DMS 273 (cell line): ENCODE results near the gene APLNR.
"Not testable (repeated sequence)": the region's sequence is repeated elsewhere in the genome, so short reads cannot be mapped to it uniquely, and the experiment has no call there.

ENCODE experiments used
- DNase-seq: peaks from one replicate; lab custom pipeline; 2025; ENCODE audit not compliant: unreplicated experiment; lab: John Stamatoyannopoulos, UW

APLNR gene

DNA sequence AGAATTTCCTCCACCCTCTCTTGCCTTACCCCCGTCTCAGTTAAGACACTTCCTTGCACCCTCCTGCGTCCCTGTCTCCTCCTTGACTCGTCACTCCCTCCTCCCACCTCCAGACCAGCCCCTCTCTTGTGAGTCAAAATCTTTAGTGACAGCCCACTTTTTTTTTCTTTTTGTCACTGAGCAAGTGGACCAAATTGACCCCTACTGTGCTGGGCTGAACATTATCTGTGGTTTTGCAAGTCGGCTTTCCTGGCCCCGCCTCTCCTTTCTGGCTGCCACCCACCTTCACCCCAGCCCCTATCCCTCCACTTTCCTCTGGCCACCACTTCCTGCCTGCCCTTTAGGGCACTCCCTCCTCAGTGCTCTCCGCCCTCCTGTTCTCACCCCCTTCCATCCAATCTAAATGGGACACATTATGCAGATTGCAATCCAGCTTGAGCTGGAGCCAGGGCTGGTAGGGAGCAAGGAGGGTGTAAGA, at the start of gene APLNR:
TSS of gene APLNR (minus strand) at position 47 of the 478 bp plus-strand sequence. CDS start 246 bp downstream, outside the sequence.
- DNase-seq = peak; percentile 32

DNA sequence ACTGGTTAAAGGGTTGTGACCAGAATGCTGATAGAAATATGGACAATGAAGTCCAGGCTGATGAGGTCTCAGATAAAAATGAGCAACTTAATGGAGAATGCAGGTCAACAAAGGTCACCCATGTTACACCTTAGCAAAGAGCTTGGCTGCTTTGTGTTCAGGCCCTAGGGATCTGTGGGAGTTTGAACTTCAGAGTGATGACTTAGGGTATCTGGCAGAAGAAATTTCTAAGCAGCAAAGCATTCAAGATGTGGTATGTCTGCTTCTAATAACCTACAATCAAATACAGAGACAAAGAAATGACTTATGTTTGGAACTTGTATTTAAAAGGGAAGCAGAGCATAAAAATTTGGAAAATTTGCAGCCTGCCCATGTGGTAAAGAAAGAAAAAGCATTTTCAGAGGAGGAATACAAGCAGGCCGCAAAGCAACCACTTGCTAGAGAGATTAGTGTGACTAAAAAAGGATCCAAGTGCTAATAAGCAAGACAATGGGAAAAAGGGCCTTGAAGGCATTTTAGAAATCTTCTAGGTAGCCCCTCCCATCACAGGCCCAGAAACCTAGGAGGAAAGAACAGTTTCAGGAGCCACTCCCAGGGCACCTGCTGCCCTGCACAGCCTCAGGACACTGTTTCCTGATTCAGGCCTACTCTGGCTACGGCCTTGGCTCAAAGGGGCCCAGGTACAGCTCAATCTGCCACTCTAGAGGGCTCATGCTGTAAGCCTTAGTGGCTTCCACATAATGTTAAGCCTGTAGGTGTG, 46.4 kb upstream of the APLNR start:
- no peak for DNase-seq

DNA sequence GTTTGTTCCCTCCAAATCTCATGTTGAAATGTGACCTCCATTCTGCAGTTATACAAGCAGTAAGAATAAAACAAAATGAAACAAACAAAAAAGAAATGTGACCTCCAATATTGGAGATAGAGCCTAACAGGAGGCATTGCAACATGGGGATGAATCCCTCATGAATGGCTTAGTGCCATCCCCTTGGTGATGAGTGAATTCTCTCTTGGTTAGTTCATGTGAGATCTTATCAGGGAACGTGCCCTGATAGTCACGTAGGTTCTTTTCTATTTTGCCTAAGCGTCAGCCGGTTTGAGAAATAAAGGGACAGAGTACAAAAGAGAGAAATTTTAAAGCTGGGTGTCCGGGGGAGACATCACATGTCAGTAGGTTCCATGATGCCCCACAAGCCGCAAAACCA, 44.5 kb upstream of the APLNR start:
- not testable (repeated sequence) for DNase-seq

DNA sequence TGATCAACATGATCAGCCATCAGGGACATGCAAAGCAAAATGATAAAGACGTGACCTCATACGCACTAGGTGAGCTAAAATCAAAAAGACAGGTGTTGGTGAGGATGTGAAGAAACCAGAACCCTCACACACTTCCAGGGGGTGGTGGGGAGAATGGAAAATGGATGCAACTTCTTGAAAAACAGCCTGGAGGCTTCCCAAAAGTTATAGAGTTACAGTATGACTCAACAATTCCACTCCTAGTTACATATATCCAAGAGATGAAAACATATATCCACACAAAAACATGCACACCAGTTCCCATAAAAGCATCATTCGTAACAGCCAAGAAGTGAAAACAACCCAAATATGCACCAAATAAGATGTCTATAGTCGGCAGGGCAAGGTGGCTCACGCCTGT, 42.1 kb upstream of the APLNR start:
- no peak for DNase-seq

- no peak for DNase-seq
These were observed 41.7 kb upstream of the APLNR start for GRCh38 chr11:57278721-57279095.

DNA sequence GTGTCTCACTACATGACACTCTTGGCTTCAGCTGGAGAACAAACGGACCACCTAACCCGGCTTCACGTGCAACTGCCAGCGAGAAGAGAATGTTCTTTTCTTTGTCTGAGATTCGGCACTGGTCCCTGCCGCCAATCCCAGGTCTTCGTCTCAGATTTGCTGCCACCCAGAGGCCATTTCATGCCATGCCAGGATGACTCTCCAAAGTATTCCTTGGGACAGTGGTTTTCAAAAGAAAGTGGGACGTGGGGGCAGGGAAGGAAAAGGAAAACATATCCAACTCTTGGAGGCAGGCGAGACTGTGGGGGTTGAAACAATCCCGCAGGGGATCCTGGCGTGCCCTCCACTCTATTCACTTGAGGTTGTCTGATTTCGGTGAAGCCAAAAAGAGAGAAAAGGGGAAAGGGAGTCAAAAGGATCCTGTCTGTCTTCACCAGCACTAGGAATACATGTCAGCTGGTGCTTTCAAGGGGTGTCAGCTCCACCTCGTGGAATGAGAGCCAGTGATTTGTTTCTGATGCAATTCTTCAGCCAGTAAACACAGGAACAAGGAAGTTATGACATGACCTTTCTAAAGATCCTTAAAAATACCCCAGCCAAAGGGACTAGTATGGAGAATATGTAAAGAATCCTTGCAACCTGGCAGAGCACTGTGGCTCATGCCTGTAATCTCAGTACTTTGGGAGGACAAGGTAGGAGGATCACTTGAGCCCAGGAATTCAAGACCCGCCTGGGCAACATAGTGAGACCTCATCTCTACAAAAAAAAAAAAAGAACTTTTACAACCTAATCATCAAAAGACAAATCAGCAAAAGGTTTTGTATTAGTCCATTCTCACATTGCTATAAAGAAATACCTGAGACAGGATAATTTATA, 41.0 kb upstream of the APLNR start:
- DNase-seq = peak; percentile 82

DNA sequence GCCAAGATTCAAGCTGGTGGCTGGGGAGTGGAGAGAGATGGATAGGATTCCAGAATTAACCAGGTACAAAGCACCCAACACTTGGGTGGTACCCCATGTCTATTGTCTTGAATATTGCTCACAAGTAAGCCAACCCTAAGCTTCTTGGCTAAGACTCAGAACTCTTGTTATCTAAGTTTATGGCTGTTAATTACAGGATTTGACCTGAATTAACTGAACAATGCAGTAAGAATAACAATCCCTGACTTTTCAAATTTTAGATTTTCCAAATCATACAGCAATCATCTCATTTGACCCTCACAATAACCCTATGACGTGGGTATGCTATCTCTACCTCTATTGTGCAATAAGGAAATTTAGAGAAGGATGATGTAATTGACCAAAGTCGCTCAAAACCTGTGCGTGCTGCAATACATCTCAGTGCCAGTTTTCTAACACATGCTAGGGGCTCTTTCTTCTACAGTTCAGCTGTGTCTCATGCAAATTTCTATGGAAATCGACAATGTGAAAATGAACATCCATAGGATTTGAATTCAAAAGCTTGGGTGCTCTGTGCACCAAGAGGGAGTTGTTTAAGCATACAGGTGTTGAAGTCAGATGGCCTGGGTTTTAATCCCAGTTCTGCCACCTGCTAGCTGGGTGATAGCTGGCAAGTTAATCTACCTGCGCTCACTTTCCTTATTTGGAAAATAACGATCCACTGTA, 40.1 kb upstream of the APLNR start:
- no peak for DNase-seq

- peak; percentile 21 for DNase-seq
These were observed 39.3 kb upstream of the APLNR start for GRCh38 chr11:57276169-57276970.

DNA sequence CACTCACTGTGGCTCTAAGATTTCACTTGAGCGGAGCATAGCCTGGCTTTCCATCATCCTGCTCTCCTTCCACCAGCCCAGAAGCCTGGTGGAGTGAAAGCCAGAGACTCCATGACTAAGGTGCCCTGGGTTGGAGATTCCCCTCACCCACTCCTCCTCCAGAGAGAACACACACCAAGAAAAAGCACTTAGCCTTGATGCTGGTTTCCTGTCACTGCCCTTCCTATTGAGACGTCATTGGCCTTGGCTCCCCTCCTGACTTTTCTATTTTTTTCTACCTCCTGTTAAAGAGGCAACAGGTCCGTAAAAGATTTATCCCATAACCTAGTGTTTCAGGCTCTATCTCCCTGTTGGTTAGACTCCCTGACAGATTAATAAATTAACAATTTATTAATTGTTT, 38.5 kb upstream of the APLNR start:
- DNase-seq = no peak

DNA sequence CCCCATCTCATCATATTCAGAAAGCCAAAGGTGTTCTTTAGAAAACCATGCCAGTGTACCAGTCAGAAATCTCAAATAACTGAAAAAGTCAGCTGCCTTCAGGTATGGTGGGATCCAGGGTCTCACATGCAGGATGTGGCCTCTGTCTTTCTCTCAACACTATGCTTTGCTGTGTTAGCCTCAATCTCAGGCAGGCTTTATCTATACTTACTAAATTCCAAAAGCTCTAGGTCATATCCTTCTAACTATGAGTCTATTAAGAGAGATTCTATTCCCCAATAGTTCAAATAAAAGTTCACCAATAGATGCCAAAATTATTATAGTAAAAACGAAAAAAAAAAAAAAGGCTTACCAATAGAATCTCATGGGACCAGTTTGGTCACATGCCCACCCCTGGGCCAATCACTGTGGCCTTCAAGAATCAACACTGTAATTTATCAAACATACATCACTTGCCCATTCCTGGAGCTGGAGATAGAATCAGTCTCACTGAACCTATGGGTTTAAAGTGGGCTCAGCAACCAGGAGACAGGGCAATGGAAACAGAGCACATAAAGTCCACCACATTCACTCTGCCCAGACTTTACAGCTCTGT, 38.0 kb upstream of the APLNR start:
- no peak for DNase-seq

DNA sequence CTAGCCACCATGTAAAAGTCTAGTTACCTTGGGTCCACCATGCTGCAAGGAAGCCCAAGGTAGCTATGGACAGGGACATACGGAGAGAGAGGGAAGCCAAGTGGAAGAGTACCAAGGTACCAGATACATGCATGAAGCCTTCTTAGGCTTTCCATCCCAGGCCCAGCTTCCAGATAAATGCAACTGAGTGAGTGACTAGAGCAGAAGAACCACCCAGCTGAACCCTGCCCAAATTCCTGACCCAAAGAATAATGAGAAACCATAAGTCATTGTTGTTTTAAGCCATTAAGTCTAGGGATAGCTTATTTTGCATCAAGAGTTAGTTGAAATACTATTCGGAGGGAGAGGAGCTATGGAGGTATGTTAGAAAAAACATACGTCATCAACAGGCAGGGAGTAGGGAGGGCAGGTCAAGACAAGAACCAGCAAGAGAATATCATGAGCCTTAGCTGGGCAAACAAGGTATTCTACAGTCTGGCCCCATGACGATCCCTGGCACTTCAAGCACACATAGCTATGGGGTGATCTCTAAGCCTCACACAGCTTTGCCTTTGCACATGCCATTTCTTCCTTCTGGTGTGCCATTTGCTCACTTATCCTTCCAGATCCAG, 36.5 kb upstream of the APLNR start:
- no peak for DNase-seq

- peak; percentile 33 for DNase-seq
These were observed 32.5 kb upstream of the APLNR start for GRCh38 chr11:57269571-57270021.

- no peak for DNase-seq
These were observed 29.1 kb upstream of the APLNR start for GRCh38 chr11:57266157-57266556.

DNA sequence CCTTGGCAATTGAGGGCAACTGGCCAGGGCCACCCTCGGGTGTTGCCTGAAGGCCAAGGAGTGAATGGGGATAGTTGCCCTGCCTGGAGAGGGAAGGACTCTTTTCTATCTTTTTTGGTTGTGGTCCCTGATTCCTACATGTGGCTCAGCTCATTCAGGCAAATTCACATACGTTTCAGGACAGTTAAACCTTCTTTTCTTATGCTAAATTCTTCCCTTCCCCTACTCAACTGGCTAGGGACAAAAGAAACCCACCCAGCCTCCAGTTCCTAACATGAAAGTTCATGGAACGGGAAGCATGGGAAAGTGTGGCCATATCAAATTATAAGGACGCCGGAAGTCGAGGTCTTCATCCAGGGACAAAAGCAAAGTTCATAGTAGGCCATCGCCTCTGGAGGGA, 26.3 kb upstream of the APLNR start:
- DNase-seq = no peak

DNA sequence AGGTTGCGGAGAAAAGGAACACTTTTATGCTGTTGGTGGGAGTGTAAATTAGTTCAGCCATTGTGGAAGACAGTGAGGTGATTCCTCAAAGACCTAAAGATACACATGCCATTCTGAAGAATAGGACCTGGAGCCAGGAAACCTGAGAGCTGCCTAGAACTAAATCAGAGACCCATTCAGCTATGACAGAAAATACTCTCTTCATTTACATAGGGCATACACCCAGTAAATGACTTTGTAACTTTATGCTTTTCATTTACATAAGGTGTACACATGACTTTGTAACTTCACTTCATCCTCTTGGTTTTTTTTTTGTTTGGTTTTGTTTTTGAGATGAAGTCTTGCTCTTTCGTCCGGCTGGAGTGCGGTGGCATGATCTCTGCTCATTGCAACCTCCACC, 25.1 kb upstream of the APLNR start:
- no peak for DNase-seq

DNA sequence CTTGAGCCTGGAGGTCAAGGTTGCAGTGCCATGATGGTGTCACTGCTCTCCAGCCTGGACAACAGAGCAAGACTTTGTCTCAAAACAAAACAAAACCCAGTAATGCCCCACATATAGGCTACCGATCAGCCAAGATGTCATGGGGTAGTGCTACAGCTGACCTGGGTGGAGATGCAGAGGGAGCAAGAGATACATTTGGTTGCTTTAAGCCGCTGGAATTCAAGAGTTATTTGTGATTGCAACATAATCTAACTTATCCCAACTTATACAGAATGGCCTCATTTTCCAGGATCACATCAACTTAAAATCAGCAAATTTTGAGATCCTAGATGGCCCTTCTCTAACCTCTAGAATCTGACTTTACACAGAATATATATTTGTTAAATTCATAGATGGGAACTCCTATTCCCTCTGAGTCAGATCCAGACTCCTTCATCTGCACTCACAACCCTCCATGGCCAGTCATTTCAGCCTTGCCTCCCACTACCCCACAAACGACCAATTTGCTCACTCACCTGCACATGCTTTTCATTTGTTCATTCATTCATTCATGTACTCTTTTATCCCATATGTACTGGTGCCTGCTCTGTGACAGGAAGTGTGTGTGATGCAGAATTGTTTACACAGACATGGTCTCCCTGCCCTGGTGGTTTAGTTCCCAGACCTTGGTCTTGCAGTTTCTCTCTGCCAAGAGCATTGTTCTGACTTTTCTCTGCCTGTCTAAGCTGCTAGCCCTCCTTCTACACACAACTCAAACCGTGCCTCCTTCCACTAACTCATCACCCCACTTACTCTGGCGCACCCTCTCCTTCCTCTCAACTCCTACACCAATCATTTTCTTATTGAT, 24.1 kb upstream of the APLNR start:
- DNase-seq = no peak

GRCh38 chr11:57256119-57256518, 19.1 kb upstream of the APLNR start:
- no peak for DNase-seq

DNA sequence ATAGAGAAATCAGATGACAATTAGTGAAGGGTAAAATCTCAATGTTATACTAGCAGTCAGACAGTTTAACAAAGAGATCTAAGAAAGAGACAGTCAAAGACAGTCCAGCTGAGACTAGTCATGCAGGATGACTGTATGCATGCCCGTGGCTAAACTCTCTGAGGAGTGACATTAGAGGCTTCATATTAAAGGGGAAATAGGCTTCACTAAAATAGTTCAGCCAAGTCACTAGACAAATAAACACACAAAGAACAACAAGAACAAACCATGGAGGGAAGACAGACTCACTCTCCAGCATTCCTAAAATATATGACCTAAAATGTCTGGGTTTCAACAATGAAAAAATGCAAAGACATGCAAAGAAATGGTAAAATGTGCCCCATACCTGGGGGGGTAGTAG, 18.6 kb upstream of the APLNR start:
- no peak for DNase-seq

DNA sequence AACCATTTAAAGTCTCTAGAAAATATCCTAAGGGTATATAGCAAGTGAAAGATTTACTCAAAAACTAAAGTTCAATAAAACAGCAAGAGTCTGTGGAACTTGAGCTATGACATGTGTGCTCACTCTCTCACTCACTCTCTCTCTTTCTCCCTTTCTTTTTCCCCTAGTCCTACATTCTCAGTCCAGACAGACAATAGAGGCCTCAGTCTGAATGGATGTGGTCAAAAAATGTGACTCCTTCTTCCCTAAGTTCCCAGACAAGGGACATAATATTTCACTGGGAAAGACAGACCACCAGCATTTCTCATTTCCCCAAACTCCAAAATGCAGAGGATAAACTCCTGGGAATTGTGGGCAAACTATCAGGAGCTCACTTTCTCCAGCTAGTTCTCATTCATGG, 17.6 kb upstream of the APLNR start:
- no peak for DNase-seq
